H1 (cell line): ENCODE results near the gene VTN. TPM values are rescaled to one million over a fixed set of nuclear protein-coding genes. Genes with fewer than 3 reads are reported as not detected.

ENCODE experiments used
- CHD2 ChIP-seq: IDR thresholded peaks from 2 replicates; pipeline ENCODE4 v1.6.1; 2012; ENCODE audit warnings: low read length, improper control_type of control experiment
- EGR1 ChIP-seq: IDR thresholded peaks from 2 replicates; pipeline ENCODE4 v1.6.1; 2011; ENCODE audit warnings: low read depth, low read length, borderline replicate concordance
- GABPA ChIP-seq: IDR thresholded peaks from 2 replicates; pipeline ENCODE4 v1.6.1; 2011; ENCODE audit warnings: mild to moderate bottlenecking, low read length, moderate library complexity, borderline replicate concordance; ENCODE audit not compliant: insufficient read depth
- PHF8 ChIP-seq: fragments of 200-600 bp; sonication (generic); conservative IDR thresholded peaks from 2 replicates; pipeline ENCODE4 v1.7.1; 2012; ENCODE audit warnings: low read depth, mild to moderate bottlenecking, inconsistent platforms, low read length, moderate library complexity
- SRF ChIP-seq: IDR thresholded peaks from 2 replicates; pipeline ENCODE4 v1.6.1; 2011; ENCODE audit warnings: mild to moderate bottlenecking, low read depth, low read length, moderate library complexity
- SUZ12 ChIP-seq: fragments of 200-600 bp; sonication (generic); IDR thresholded peaks from 2 replicates; pipeline ENCODE4 v1.6.1; 2012; ENCODE audit warnings: mild to moderate bottlenecking, inconsistent platforms, low read length, moderate library complexity, mixed read lengths
- polyA plus RNA-seq, 7 experiments: library from polyadenylated mRNA; depleted of rRNA in 3 of 7; stranded (reverse) in 5 of 7; unstranded in 2 of 7; fragments of >200 nt in 5 of 7; fragments of 200-250 nt in 2 of 7; gene quantifications; 1 replicate in 5 of 7; 2 replicates in 1 of 7; 4 replicates in 1 of 7; pipeline versions ENCODE4 v1.2.1 to v1.2.3, GENCODE V29; 2011 to 2013; ENCODE audit warnings: missing spikeins in 2 of 7, mixed read lengths in 2 of 7
- total RNA-seq: library from RNA; stranded (reverse); fragmentation: NEBNext Ultra II Directional; extraction: Animal tissue kit (Norgen Biotek cat#: 25700); gene quantifications from 2 replicates; pipeline ENCODE4 v1.2.1, GENCODE V29; 2021
- TF ChIP-seq, protein P1 (sequence below): IDR thresholded peaks from 2 replicates; pipeline ENCODE4 v1.6.1; 2012; ENCODE audit warnings: inconsistent platforms
- TF ChIP-seq, protein P2 (sequence below): fragments of 300-600 bp; sonication (generic); IDR thresholded peaks from 2 replicates; pipeline ENCODE4 v1.7.1; 2012; ENCODE audit warnings: low read length, moderate library complexity, mild to moderate bottlenecking, inconsistent platforms; ENCODE audit not compliant: insufficient replicate concordance

Gene VTN
- total and polyA plus RNA-seq, 2 of the 8 experiments (the other 6 are each of a cell fraction or from before 2014, with no cell fraction given) = 0.18 TPM; not detected in 1

DNA sequence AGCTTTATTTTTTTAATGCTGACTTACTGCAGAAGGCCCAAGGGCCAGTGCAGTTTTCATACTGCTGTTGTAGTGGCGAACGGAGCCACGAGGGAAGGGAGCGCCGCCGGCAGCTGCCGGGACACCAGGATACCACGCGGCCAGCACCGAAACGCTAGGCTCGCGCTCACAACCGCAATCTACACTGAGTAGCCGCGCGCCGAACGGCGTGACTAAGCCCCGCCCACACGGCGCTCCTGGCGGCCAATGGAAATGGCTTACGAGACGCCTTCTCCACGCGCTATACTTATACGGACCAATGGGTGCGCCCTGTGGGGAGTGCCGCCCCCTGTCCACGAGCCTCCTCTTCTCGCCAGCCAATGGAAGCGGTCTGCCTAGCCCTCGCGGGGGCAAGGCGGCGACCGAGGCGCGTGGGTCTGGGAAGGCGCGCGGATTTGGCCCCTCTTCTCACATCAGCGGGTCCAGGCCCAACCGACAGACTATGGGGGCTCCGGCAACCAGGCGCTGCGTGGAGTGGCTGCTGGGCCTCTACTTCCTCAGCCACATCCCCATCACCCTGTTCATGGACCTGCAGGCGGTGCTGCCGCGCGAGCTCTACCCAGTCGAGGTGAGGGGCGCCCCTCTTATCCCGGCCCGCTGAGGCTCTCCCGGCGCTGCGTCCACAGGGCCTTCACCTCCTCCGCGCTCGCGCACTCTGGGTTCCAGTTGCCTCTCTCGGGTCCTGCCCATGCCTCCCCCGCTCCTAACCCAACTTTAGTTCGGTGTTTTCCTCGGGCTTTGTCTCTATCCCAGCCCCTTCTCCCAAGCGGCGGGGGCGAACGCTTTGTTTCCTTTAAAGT lies 51.1 kb downstream of the VTN start, which contains the start of gene TMEM97 (continued):
- TF ChIP-seq, protein P1, sequence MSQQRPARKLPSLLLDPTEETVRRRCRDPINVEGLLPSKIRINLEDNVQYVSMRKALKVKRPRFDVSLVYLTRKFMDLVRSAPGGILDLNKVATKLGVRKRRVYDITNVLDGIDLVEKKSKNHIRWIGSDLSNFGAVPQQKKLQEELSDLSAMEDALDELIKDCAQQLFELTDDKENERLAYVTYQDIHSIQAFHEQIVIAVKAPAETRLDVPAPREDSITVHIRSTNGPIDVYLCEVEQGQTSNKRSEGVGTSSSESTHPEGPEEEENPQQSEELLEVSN = peak; percentile 68
- TF ChIP-seq, protein P2, sequence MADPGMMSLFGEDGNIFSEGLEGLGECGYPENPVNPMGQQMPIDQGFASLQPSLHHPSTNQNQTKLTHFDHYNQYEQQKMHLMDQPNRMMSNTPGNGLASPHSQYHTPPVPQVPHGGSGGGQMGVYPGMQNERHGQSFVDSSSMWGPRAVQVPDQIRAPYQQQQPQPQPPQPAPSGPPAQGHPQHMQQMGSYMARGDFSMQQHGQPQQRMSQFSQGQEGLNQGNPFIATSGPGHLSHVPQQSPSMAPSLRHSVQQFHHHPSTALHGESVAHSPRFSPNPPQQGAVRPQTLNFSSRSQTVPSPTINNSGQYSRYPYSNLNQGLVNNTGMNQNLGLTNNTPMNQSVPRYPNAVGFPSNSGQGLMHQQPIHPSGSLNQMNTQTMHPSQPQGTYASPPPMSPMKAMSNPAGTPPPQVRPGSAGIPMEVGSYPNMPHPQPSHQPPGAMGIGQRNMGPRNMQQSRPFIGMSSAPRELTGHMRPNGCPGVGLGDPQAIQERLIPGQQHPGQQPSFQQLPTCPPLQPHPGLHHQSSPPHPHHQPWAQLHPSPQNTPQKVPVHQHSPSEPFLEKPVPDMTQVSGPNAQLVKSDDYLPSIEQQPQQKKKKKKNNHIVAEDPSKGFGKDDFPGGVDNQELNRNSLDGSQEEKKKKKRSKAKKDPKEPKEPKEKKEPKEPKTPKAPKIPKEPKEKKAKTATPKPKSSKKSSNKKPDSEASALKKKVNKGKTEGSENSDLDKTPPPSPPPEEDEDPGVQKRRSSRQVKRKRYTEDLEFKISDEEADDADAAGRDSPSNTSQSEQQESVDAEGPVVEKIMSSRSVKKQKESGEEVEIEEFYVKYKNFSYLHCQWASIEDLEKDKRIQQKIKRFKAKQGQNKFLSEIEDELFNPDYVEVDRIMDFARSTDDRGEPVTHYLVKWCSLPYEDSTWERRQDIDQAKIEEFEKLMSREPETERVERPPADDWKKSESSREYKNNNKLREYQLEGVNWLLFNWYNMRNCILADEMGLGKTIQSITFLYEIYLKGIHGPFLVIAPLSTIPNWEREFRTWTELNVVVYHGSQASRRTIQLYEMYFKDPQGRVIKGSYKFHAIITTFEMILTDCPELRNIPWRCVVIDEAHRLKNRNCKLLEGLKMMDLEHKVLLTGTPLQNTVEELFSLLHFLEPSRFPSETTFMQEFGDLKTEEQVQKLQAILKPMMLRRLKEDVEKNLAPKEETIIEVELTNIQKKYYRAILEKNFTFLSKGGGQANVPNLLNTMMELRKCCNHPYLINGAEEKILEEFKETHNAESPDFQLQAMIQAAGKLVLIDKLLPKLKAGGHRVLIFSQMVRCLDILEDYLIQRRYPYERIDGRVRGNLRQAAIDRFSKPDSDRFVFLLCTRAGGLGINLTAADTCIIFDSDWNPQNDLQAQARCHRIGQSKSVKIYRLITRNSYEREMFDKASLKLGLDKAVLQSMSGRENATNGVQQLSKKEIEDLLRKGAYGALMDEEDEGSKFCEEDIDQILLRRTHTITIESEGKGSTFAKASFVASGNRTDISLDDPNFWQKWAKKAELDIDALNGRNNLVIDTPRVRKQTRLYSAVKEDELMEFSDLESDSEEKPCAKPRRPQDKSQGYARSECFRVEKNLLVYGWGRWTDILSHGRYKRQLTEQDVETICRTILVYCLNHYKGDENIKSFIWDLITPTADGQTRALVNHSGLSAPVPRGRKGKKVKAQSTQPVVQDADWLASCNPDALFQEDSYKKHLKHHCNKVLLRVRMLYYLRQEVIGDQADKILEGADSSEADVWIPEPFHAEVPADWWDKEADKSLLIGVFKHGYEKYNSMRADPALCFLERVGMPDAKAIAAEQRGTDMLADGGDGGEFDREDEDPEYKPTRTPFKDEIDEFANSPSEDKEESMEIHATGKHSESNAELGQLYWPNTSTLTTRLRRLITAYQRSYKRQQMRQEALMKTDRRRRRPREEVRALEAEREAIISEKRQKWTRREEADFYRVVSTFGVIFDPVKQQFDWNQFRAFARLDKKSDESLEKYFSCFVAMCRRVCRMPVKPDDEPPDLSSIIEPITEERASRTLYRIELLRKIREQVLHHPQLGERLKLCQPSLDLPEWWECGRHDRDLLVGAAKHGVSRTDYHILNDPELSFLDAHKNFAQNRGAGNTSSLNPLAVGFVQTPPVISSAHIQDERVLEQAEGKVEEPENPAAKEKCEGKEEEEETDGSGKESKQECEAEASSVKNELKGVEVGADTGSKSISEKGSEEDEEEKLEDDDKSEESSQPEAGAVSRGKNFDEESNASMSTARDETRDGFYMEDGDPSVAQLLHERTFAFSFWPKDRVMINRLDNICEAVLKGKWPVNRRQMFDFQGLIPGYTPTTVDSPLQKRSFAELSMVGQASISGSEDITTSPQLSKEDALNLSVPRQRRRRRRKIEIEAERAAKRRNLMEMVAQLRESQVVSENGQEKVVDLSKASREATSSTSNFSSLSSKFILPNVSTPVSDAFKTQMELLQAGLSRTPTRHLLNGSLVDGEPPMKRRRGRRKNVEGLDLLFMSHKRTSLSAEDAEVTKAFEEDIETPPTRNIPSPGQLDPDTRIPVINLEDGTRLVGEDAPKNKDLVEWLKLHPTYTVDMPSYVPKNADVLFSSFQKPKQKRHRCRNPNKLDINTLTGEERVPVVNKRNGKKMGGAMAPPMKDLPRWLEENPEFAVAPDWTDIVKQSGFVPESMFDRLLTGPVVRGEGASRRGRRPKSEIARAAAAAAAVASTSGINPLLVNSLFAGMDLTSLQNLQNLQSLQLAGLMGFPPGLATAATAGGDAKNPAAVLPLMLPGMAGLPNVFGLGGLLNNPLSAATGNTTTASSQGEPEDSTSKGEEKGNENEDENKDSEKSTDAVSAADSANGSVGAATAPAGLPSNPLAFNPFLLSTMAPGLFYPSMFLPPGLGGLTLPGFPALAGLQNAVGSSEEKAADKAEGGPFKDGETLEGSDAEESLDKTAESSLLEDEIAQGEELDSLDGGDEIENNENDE = no peak
- TF ChIP-seq PHF8 (peak; percentile 62; the same call in 1 of the 2 replicates), CHD2 (peak; percentile 4; the same call in 1 of the 2 replicates), EGR1 (no peak), GABPA (0 out of 2 replicates have a peak, but pooled peaks have one; percentile 21), SUZ12 (no peak), SRF (no peak)
